GM18507 (cell line): ENCODE results near the gene SPPL2B.

Source experiments
- DNase-seq: peaks from one replicate; pipeline ENCODE4 v3.0.0; 2011; ENCODE audit warnings: low read depth; ENCODE audit not compliant: insufficient read length; ENCODE audit errors: extremely low spot score
- FAIRE-seq: peaks from 2 replicates; lab custom pipeline; 2011; peaks lifted over from hg19 to GRCh38; lab: Jason Lieb, UNC

Gene SPPL2B

DNA sequence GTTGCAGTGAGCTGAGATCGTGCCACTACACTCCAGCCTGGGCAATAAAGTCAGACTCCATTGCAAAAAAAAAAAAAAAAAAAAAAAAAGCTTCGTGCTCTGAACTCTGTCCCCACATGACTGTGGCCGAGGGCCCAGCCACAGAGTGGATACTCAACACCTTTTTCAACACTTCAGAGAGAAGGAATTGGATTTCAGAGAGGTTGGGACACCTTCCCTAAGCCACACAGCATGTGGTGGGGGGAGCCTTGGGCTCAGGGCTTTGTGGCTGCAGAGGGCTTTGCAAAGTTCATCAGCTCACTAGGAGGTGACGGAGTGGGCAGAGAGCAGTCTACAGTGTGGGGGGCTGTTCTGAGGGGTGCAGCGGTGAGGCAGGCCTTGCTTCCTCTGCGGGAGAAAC is 9.6 kb upstream of the SPPL2B start:
- DNase-seq (no peak), FAIRE-seq (no peak)

DNA sequence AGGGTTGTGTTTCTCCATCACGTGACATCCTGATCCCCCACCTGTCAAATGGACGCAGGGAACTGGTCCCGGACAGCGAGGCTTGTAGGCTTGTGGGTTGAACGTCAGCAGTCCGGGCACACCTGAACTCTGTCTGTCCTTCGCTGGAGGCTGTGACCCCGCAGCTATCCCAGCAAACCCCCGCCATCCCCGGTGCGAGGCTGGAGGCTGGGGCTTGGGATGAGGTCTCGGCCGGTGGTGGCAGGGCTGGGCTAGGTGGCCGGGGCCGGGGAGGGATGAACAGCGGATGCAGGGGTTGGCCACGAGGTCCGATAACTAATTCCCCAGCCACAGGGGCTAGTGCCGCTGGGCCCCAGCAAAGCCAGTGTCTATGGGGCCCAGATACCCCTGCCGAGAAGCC is 8.9 kb upstream of the SPPL2B start:
- no peak for FAIRE-seq
- DNase-seq, result no peak

GRCh38 chr19:2320049-2320448 is 8.4 kb upstream of the SPPL2B start:
- FAIRE-seq (no peak), DNase-seq (no peak)

DNA sequence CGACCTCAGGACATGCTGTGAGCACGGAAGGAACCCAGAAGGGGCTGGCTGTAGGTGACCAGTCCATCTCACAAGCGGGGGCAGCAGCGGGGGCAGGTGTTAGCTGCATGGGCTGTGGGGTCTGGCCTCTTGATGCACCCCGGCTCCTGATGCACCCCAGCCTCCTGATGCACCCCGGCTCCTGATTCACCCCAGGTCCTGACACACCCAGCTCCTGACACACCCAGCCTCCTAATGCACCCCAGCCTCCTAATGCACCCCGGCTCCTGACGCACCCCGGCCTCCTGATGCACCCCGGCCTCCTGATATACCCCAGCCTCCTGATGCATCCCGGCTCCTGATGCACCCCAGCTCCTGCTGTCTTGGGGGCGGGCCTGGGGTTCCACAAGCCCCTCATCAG is 7.5 kb upstream of the SPPL2B start:
- DNase-seq (no peak), FAIRE-seq (no peak)

DNA sequence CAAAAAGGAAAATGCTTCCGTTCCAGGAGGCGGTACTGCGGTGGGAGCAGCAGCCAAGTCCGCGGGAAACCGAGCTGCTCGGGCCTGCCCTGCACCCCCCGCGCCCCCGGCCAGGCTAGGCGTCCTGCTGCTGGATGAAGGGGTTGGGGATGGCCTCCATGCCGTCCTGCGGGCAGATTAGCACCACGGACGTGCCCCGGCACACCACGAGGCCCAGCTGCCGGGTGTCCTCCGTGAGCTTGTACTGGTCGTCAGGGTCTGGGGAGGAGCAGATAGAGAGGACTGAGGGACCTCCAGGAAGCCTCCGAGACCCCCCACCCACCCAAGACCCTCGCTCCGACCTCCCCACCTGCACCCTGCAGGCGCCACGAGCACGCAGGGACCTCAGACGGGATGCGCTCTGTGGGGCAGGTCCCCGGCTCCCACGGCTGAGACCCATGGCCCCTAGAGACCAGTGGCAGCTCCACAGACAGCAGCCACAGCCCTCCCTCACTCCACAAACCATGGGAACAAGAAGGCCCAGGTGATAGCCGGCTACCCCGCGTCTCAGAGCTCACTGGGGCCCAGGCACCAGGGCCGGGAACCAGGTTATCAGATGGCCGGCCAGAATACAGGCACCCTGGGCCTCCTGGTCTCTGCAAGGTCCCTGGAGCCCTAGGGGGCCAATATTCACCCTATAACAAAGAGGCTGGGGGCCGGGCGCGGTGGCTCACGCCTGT is 6.8 kb upstream of the SPPL2B start:
- FAIRE-seq (no peak), DNase-seq (no peak)

- DNase-seq (no peak), FAIRE-seq (no peak)
These were observed 4.8 kb upstream of the SPPL2B start for GRCh38 chr19:2323707-2324106.

- DNase-seq (no peak), FAIRE-seq (no peak)
These were observed 4.1 kb upstream of the SPPL2B start for GRCh38 chr19:2324220-2324948.

GRCh38 chr19:2325281-2326046 is 3.0 kb upstream of the SPPL2B start:
- no peak for DNase-seq
- FAIRE-seq, result no peak

- no peak for FAIRE-seq
- no peak for DNase-seq
These were observed 1.7 kb upstream of the SPPL2B start for GRCh38 chr19:2326699-2327360.

- FAIRE-seq (peak; percentile 94), DNase-seq (peak; percentile 54)
These were observed 597 bp upstream of the SPPL2B start for GRCh38 chr19:2327773-2328400.

DNA sequence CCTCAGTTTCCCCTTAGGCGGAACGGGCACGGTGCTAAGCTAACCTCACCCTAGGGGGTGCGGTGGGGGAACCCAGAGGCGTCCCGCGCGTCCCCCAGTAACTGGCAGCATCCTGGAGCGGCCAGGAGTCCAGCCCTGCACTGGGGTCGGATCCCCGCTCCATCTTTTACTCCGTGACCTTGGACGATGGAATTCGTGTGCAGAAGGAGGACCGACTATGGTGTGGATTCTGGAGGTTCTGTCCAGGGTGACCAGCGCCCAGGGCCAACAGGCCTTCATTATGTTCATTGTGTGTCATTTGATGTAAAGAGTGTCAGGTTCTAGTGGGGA is 630 bp downstream of the SPPL2B start:
- no peak for FAIRE-seq

DNA sequence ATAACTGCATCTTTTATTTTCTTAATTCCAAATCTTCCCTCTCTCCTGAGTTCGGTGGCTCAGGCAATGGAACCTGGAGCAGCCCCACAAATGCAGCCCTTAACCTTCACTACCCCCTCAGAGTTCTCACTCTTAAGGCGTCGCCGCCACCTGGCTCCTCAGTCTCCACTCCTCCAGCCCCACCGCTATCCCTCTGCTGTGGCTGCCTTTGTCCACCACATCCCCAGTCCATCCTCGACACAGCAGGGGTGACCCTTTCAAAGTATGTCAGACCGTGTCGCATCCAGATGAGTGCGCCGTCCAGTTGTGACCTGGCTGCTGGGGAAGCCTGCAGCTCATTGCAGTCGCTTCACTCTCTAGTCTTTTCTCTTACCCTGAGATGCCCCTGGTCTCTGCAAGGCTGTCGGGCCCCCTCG is 1.0 kb downstream of the SPPL2B start:
- DNase-seq (no peak), FAIRE-seq (no peak)

More for the DNA sequence above, 630 bp downstream of the SPPL2B start:
- DNase-seq, result no peak

- FAIRE-seq, result no peak
- no peak for DNase-seq
These were observed 1.8 kb downstream of the SPPL2B start for GRCh38 chr19:2330255-2330631.

- FAIRE-seq (no peak), DNase-seq (no peak)
These were observed 2.3 kb downstream of the SPPL2B start for GRCh38 chr19:2330632-2331284.

DNA sequence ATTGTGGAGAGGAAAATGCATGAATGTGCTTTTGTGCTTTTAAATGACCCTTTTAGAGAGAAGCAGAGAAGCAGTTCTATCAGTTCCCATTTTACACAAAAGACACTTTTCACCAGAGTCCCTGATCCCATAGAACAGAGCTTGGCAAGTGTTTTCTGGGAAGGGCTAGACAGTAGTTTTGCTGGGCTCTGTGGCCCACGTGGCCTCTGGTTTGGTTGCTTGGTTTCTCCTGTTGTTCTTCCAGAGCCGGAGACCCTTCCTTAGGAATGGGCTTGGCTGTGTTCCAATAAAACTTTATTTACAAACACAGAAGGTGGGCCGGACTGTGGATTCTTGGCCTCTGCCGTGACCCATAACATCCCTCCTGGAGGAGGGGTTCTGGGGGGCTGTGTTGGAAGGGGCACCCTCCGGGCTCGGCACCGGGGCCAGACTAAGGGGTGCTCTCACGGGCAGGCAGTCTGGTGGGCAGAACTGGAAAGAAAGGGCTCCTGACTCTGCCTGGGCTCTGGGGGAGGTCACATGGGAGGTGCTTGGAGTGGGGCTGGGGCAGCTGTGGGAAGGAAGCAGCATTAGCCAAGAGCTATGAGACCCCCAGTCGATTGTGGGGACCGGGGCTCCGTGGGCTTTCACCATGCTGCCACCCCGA is 3.2 kb downstream of the SPPL2B start:
- no peak for FAIRE-seq

DNA sequence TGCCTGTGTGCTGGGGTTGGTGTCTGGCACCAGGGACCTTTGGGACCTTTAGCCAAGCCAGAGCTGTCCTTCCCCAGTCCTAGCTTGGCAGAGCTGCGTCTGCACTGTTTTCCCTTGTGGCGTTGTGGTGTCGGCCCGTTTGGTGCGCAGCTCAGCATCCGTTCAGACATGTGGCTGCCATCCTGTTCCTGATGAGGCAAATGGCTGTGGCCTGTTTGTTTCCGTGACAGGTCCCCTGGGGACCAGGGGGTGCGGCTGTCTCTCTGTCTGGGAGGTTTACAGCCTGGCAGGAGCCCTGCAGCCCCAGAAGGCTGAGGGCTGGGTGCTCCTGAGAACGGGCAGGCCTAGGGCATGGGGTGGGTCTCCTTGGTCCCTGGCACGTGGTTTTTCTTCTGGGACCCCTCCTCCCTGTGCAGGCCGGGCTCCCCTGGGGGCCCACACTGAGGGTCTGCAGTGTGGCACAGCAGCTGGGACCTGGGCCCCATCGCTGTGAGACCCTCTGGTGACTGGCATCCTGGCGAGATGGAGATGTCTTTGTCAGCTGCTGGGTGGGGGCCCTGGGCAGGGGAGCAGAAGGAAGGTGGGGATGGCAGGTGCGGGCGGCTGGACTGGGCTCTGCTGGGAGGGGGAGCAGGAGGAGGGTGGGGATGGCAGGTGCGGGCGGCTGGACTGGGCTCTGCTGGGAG is 4.0 kb downstream of the SPPL2B start:
- FAIRE-seq, result peak; percentile 85
- peak; percentile 64 for DNase-seq

More for the DNA sequence above, 3.2 kb downstream of the SPPL2B start:
- DNase-seq, result no peak

DNA sequence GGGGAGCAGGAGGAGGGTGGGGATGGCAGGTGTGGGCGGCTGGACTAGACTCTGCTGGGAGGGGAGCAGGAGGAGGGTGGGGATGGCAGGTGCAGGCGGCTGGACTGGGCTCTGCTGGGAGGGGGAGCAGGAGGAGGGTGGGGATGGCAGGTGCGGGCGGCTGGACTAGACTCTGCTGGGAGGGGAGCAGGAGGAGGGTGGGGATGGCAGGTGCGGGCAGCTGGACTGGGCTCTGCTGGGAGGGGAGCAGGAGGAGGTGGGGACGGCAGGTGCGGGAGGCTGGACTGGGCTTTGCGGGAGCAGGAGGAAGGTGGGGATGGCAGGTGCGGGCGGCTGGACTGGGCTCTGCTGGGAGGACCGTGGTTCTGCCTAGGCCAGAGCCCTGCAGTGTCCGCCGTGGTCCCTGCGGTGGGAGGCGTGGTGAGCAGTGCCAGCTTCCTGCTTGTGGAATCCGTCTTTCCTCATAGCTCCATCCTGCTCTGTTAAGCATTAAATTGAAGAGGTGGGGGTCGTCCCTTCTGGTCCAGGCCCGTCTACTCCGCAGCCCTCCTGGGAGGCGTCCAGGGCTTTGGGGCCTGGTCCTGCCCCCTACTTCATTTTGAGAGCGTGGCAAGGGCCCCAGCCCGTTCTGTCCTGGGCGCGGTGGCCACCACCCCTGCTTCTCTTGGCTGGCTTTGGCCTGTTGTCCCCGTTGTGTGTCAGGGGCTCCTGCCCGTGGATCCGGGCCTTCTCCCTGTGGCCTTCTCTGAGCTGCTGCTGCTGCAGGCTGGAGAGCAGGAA is 4.7 kb downstream of the SPPL2B start:
- DNase-seq (no peak), FAIRE-seq (no peak)
